GM18861 (cell line): ENCODE data around the gene TSPAN5.
"Not testable (repeated sequence)": the region's sequence is repeated elsewhere in the genome, so short reads cannot be mapped to it uniquely, and the experiment has no call there.

Source experiments
- ATAC-seq: cut with Tn5 transposase; IDR thresholded peaks from one replicate; pipeline ENCODE4 v1.9.1; 2021; ENCODE audit not compliant: unreplicated experiment

TSPAN5 gene

DNA sequence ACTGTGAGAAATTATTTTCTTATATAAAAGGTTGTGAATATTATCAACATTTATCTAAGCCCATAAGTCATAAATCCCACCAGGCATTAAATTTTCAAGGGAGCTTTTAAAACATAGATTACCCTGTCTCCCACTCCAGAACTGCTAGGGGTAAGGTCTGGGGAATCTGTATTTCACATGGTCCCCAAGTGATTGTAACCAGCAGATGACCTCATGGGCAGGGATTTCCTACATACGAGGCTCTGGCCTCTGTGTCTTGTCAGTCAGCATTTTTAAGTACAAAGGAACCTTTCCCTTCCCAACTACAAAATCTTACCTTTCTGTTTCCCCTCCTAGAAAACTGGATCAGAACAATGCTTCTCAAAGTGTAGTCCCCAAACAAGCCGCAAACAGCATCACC lies 188.6 kb downstream of the TSPAN5 start:
- ATAC-seq = no peak

DNA sequence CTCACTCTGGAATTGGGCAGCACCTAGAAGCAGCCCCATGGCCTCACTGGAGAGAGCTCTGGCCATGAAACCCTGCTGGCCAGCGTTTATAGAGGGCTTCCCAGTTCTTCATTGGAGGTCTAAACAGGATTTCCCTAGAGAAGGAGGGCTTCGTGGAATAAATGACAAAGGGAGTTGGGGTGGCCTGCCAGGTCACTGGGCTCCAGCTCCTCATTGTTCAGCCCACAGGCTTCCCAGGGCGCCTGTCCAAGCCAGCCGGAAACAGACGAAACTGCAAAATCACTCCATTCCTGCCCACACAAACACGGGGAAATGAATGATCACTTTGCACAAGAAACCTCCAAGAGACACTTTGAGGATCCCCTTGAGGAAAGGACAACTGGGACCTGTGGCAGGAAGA lies 189.7 kb downstream of the TSPAN5 start:
- no peak for ATAC-seq

DNA sequence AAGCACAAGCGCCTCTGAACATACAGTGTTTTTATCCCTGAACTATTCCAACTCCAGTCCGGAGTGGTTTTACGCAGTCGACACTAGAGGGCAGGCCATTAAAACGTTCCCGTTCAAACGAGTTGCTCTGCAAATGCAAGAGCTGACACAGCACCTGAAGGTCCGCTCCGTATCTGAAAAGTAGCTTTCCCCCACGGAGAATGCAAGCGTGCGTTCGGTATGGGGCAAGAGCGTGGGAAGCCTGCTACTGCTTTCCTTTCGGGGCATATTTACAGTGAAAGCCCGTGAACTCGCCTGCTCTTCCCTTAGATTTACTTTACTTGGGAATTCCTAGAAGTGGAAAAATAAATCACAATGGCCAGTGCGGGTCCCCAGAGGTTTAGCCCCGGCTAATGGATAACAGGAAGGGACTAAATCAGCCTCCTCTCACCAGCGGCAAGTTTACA lies 190.8 kb downstream of the TSPAN5 start:
- peak; percentile 98 for ATAC-seq

DNA sequence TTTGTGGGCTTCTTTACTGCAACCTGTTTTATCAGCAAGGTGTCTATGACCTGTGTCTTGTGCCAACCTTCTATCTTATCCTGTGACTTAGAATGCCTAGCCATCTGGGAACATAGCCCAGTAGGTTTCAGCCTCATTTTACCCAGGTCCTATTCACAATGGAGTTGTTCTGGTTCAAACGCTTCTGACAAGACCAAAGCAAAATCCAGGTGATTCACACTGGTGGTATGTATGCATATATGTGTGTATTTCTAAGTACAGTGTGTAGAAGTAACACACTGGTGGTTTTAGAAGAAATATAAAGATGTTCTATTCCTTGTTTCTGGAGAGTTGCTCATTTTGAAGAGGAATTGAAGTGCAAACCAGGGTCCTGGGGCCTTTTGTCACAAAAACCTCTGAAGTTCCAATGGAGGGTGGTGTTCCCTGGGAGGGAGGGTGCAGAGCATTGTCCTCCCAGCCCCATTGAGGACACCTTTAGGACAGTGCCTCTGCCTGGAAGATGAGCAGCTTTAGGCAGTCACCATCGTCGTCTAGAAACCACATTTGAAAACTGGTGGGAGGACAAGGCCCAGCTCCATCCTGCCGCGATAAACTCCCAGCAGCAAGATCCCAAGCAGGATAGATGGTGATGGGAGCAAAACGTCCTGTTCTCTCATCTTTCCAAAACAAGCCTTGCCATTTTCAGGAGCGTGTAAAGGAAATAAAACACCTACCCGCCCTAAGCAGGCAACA lies 191.4 kb downstream of the TSPAN5 start:
- no peak for ATAC-seq

DNA sequence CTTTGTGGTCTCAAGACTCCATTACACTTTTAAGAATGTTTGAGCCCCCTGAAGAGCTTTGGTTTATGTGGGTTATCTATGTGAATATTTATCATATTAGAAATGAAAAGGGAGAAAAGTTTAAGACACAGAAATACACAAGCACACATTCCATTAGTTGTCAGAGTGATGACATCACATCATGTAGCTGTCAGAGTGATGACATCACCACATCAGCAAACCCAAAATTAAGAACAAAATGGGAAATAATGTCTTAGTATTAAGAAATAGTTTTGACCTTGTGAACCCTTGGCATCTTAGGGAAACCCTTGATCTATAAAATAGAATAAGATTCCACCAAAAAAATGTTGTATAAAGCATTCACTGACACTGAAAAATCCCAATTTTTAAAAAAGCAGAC lies 195.9 kb downstream of the TSPAN5 start:
- no peak for ATAC-seq

DNA sequence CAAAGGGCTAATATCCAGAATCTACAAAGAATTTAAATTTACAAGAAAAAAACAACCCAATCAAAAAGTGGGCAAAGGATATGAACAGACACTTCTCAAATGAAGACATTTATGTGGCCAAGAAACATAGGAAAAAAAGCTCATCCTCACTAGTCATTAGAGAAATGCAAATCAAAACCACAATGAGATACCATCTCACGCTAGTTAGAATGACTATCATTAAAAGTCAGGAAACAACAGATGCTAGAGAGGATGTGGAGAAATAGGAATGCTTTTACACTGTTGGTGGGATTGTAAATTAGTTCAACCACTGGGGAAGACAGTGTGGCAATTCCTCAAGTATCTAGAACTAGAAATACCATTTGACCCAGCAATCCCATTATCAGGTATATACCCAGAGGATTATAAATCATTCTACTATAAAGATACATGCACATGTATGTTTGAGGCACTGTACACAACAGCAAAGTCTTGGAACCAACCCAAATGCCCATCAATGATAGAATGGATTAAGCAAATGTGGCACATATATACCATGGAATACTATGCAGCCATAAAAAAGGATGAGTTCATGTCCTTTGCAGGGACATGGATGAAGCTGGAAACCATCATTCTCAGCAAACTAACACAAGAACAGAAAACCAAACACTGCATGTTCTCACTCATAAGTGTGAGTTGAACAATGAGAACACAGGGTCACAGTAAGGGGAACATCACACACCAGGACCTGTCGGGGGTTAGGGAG lies 197.1 kb downstream of the TSPAN5 start:
- not testable (repeated sequence) for ATAC-seq

DNA sequence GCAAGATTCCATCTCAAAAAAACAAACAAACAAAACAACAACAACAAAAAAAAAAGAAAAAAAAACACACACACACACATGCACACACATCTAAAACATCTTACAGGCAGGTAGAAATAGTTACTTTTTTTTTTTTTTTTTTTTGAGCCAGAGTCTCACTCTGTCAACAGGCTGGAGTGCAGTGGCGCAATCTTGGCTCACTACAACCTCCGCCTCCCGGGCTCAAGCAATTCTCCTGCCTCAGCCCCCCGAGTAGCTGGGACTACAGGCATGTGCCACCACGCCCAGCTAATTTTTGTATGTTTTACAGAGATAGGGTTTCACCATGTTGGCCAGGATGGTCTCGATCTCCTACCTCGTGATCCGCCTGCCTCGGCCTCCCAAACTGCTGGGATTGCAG lies 201.0 kb downstream of the TSPAN5 start:
- ATAC-seq = not testable (repeated sequence)

DNA sequence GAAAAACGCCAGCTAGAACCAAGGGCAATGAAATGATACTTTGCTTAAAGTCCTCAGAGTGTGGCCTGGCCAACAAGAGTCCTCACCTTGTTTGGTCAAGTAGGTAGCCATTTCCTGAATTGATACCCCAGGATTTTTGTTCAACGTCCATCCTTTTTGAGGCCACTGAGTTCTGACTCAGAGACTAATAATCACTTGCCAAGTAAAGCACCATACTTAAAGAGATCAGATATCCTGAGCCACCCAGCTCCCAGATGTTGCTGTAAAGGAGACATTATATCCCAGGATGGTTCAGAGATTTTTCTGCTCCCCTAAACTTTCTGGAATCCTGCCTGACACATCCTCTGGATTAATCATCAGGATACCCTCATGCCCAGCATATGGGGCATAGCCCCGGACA lies 206.3 kb downstream of the TSPAN5 start:
- no peak for ATAC-seq

DNA sequence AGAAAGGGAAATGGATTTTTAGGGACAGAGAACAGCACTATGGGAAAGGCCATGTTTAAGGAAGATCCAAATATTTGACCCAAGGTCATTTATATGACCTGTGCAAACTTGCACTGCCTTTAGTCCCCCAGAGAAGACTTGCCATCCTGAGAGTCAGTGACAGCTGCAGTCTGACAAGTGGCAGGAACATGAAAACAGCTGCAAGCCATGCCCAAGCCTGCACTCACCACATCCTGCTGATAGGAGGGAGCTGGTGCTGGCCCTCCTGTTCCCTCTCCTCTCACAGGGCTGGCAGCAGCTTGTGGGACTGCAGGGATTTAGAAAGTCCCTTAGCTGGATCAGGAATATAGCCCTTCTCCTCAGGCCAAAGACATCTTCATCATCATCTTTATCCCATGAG lies 209.5 kb downstream of the TSPAN5 start:
- ATAC-seq = peak; percentile 42

DNA sequence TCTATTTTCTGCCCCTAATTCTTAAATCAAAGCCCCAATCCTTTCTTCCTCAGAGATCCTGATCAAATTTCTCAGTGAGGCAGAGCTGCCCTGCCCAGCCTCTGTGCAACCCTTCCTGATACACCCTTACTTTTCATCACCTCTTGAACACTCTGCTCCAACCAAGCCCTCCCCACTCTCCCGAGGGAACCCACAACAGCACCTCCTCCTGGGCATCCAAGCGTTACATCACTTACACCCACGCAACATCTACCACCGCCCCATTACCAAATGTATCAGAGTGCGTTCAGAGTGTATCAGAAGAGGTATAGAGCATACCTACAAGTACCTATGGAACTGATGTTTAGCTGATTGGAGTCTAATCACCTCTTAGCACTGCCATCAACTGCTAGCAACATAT lies 210.8 kb downstream of the TSPAN5 start:
- no peak for ATAC-seq

DNA sequence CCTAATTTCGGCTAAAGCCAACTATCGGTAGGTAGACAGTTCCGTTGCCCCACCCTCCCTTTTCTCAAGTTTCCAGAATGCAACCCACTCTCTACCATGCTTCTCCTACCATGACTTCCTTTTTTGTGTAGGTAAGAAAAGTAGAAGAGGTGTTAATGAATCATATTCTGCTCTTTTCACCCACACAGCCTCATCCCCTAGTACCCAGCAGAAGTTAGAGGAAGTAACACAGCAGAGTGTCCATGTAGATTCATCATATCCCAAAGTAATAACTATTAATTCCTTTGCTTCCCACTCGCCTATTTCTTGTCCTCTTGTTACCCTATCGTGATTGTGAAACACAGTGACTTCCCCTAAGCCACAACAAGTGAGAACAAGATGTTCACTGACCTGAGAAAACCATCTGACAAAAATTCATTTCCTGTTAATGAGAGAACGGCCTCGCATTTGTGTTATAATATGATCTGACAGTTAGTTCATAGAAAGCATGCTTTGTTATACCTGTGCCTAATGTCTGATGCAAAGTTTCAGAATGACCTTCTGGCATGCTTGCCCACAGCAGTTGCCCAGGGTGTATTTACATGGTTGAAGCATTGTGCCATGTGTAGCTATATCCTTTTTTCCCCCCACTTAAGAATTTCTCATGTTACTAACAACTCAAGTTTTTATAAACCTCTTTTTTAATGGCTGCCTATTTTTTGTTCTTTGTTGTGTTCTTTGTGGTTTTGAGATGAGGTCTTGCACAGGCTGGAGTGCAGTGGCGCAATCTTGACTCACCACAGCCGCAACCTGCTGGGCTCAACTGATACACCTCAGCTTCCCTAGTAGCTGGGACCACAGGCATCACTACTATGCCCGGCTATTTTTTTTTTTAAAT lies 211.7 kb downstream of the TSPAN5 start:
- ATAC-seq = peak; percentile 59

DNA sequence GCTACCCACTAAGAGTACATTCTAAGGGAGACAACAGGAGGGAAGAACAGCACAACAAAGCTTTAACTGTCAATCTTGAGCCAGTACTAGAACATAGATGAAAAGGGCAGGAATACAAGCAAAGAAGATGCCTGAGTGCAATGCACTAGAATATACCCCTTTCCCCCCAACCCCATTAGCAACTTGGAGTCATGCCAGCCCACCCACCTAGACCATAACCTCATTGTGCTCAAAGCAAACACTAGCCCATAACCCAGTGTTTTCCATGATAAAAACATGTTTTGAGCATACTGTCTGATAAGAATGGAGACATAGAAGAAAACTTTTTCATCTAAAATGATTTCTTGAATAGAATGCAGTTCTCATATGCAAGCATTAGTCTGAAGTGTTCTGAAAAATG lies 214.0 kb downstream of the TSPAN5 start:
- ATAC-seq = no peak

DNA sequence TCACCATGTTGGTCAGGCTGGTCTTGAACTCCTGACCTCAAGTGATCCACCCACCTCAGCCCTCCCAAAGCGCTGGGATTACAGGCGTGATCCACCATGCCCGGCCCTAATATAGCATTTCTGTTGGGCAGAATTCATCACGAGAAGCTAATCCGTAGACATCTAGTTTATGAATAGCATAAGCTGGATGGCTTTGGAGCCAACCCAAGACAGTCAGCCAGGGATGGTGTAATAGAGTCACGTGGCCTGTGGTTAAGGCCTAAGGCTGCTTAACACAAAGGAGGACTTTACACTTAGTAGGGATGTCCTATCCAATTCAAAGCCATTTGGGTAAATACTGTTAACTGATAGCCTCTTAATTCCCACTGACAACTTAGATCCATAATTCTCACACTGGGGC lies 223.6 kb downstream of the TSPAN5 start:
- no peak for ATAC-seq

DNA sequence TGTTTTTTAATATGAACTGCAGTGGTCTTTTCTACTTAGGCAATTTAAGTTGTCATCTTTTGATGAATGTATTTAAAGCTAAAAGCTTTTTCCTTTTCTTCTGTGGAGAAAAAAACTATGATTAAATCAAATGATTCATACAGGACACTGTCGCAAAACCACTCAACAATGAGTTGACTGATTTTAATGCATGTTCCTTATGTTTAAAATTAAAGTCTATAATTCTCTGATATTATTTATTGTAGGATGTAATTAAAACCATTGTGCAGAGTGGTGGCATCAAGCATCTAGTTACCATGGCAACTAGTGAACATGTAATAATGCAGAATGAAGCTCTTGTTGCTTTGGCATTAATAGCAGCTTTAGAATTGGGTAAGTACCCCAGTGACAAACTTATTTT lies 224.7 kb downstream of the TSPAN5 start:
- ATAC-seq = no peak

DNA sequence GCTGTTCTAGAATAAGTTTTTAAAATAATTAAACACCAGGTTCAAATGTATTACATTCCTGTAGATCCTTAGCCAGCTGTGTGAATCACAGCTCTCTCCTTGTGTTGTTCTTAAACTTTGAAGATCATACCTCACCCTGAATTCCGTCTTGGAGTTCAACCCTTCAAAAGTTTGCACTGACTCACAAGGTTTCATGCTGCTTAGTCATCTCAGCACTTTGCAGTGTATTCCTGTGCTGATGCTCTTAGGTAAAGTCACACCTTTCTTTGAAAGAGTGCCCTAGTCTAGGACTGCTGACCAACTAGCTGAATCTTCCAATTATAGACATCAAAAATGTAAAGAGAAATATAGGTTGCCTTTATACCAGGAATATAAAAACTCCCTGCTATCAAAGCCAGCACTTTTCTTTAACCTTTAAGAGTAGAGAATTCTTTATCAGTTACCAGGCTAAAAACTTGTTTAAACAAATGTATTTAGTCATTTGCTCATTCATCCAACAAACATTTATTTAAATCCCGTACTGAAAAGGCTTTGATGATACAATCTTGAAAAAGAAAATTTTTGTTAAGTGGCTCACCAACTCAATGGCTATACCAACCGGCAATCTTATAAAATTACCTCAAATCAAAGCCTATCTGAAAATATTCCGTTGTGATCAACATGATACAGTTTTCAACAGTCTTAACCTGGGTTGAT lies 227.6 kb downstream of the TSPAN5 start:
- ATAC-seq = no peak

DNA sequence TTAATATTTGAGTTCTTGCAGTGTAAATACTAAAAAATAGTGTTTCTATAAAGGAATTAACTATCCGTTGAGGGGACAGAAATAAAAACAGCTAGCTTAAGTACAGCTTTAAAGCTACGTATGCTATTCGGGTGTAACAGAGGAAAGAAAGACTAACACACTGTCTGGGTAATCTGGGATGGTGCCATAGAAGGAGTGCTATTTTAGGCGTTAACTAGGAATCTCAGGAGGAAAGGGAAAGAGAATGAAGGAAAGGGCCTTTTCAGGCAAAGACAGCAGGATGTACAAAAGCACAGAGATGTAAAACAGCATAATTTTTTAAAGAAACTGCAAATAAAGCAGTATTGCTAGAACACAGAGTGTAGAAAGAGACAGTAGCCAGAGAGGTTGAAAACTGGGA lies 235.4 kb downstream of the TSPAN5 start:
- no peak for ATAC-seq

DNA sequence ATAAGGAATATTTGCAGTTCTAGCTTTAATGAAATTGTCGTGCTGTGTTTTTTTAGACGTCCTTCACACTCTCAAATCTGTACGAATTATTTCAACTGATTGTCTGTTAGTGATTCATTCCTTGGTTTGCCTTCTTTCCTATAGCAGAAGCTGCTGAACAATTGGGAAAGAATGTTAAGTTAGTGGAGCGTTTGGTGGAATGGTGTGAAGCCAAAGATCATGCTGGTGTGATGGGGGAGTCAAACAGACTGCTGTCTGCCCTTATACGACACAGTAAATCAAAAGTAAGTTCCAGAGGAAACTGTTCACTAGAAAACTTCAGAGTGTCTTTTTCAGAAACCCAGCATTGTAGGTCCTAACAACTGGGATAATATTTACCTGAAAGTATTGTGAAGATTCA lies 237.3 kb downstream of the TSPAN5 start:
- no peak for ATAC-seq
